CD4-positive, alpha-beta T cell treated with Interleukin-12 subunit alpha and Interleukin-12 subunit beta, for 1 hour (primary cell): ENCODE measurements around the gene NPIPB6.

ENCODE experiments used
- DNase-seq: peaks from one replicate; pipeline ENCODE4 v3.0.0-alpha.2; 2020

NPIPB6 gene

GRCh38 chr16:28297784-28298510, 65.4 kb downstream of the NPIPB6 start:
- DNase-seq = no peak

GRCh38 chr16:28297308-28297707, 66.0 kb downstream of the NPIPB6 start:
- no peak for DNase-seq

DNA sequence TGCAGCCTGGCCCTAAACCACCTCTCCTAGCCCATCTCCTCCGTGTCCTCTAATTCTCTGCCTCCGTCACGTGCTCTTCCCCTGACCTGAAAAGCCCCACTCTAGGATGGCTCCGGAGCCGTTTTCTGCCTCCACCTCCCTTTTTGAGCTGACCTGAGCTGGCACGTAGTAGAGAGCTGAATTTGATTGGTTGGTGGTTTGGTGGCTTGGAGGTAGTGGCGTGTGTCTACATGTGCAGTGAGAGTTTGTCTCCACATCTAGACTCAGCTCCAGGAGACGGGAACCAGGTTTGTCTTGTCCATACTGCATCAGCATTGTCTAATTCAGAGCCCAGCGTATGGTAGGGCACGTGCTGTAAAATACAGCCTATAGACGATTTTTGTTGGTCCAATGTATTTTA, 68.0 kb downstream of the NPIPB6 start:
- no peak for DNase-seq

DNA sequence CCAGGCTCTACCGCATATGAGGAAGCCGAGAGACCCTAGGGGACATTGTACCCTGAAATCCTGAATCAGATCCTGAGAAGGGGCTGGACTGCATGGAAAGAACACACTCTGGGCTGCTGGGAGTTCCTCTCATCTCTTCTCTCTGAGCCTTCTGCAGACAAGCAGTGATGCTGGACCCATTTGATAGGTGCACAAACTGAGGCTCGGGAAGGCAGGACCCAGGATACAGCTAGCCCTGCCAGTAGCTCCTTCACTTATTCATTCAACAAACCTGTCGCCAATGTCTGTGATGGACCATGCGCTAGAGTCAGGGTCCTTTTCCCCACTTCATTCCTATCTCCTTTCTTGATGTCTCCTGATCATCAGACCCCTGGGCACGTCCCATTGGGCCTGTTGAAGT, 69.1 kb downstream of the NPIPB6 start:
- no peak for DNase-seq

DNA sequence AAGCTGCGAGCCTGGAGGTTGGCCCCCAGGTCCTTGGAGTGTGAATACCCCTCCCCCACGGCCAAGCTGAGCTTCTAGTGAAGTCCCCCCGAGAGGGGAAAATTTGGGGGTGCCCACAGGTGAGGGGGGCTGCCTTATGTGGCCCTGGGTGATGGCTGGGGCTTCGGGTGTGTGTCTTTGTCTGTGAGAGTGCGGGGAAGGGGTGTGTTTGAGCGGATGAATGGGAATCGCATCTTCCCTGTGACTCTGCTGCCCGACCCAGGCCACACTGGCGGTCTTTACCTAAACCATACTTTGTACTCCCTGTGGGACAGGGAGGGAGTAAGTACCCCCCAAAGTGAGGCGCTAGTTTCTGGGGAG, 69.7 kb downstream of the NPIPB6 start:
- no peak for DNase-seq

GRCh38 chr16:28292731-28293600, 70.3 kb downstream of the NPIPB6 start:
- DNase-seq = no peak
